ENCODE results near the gene IMMT. TPM values are rescaled to one million over a fixed set of nuclear protein-coding genes. Genes with fewer than 3 reads are reported as not detected.
"Not testable (repeated sequence)": the region's sequence is repeated elsewhere in the genome, so short reads cannot be mapped to it uniquely, and the experiment has no call there.

IMMT gene
- polyA plus RNA-seq, 3 donors: 35.2 to 55.6 (median 36.0) TPM

DNA sequence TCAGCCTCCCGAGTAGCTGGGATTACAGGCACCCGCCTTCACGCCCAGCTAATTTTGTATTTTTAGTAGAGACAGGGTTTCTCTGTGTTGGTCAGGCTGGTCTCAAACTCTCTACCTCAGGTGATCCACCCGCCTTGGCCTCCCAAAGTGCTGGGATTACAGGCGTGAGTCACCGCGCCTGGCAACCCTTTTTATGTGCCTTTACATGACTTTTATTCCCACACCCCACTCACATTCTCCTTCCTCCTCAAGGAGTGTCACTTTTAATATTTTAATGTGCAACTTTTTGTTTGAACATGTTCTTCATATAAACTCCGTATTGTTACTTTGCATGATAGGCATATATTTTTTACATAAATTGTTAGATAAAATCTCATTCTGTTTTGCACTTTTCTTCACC is 33.3 kb upstream of the IMMT start:
- WGBS, 3 donors: 94 to 97% (median 95%) methylated on average over 8 of the region's 8 CpGs
- not testable (repeated sequence) for H3K27ac ChIP-seq (ENCODE audit: low read depth, low read length)

DNA sequence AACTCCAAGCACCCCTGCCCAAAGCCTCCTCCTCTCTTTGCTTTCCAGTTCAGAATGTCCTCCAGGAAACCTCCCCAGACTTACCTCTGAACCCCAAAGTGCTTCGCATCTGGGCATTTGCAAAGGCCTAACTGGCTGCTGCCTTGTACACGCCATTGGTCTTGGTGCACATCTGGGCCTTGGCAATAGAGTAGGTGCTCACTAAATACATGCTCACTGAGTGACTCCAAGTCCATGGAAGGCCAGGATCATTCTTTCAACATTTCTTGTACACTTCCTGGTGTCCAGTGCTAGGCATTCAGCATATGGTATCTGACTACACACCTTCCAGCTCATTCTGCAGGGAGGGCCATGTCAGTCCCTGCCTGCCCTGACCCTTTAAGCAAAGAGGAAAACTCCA is 32.4 kb upstream of the IMMT start:
- H3K27ac ChIP-seq (ENCODE audit: low read depth, low read length): no peak overlapping the region

DNA sequence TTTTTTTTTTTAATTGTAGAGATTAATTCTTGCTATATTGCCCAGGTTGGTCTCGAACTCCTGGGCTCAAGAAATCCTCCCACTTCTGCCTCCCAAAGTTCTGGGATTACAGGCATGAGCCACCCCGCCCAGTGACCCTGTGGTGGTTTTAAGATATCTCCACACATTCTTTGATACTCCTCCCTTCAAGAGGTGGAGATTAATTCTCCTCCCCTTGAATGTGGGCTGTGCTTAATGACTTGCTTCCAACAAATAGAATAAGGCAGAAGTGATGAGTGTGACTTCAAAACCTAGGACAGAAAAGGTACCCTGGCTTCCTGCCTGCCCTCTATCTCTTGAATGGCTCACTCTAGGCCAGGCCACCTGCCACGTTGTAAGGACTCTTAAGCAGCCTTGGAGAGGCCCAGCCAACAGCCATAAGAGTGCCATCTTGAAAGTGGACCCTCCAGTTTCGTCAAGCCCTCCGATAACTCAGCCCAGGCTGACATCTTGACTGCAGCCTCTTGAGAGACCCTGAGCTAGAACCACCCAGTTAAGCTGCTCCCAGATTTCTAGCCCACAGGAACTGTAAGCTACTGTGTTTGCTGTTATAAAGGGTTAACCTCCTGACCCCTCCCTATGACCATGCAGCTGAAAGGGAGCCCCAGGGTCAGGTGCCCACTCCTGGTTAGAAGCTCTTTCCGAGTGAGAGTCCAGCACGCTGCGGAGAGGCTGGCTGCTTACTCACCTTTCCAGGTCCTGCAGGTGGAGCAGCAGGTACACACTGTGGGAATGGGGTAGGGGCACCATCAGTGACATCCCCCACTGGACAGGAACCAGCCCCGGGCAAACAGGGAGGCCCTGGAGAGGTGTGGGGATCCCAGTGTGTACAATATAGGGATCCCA is 31.6 kb upstream of the IMMT start:
- no peak overlapping the region for H3K27ac ChIP-seq (ENCODE audit: low read depth, low read length)
- WGBS, 3 donors: 89 to 93% (median 91%) methylated on average over 9 of the region's 9 CpGs

More for the DNA sequence above, 32.4 kb upstream of the IMMT start:
- 93 to 97% (median 94%) methylated on average over 2 of the region's 2 CpGs for WGBS, 3 donors

DNA sequence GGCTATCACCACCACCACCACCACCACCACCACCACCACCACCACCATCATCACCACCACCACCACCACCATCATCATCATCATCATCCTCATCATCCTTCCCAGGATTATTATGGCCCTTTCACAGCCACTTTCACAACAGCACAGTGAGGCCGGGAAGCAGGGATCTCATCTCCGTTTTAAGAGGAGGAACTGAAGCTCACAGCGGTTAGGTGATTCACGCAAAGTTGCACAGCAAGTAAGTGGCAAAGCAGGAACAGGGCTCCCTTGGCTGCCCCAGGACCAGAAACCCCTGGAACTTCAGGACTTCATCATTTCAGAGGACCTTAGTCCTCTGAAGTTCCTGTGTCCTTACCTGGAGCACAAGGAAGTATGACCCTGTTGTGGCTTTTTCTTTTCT is 30.8 kb upstream of the IMMT start:
- no peak overlapping the region for H3K27ac ChIP-seq (ENCODE audit: low read depth, low read length)
- 68 to 86% (median 73%) methylated on average over 4 of the region's 4 CpGs for WGBS, 3 donors

DNA sequence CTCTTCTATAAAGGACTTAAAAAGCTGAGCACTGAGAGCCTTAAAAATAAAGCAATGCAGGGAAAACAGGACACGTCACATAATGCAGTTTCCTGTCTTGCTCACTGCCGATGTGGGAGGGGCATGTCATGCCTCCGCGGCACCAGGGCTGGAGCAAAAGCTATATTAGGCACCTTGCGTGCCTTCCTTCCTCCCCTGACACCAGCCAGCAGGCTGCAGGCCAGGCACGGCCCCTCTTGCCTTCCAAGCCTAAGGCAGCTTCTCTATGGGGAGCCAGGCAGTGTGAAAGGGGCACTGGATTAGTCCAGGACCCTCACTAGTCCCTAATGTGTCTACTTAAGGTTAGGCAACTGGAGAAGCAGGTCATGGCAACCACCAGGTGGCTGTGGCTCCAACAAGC is 30.3 kb upstream of the IMMT start:
- H3K27ac ChIP-seq (ENCODE audit: low read depth, low read length): no peak overlapping the region
- WGBS, 3 donors: 23 to 85% (median 26%) methylated on average over 6 of the region's 6 CpGs

DNA sequence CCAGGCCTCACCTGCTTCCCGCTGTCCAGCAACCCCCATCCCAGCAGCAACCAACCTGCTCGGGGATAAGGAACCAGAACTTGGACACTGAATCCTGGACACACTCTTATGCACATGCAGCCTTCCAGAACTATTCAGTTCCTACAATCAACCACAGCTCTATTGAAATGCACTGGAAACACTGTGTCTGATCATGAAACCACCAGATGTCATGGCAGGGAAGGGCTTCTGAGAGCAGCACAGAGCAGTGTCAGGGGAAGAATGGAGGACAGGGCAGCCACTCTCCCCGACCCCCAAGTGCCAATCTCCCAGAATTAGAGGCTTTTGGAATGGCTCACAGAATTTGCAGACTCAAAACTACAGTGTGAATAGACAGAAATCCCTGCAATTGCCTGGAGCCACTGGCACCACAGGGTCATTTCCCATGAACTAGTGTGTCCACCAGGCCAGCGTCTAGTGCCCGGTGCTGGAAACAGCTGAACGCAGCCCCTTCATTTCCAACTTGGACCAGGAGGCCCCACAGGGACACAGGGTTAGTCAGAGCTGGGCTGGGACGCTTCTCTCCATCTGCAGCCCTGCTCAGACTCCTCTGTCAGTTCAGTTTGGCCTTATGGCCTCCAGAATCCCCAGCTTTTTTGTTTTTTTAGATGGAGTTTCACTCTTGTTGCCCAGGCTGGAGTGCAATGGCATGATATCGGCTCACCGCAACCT is 29.5 kb upstream of the IMMT start:
- WGBS, 3 donors: 63 to 89% (median 73%) methylated on average over 9 of the region's 9 CpGs
- H3K27ac ChIP-seq (ENCODE audit: low read depth, low read length): no peak overlapping the region

DNA sequence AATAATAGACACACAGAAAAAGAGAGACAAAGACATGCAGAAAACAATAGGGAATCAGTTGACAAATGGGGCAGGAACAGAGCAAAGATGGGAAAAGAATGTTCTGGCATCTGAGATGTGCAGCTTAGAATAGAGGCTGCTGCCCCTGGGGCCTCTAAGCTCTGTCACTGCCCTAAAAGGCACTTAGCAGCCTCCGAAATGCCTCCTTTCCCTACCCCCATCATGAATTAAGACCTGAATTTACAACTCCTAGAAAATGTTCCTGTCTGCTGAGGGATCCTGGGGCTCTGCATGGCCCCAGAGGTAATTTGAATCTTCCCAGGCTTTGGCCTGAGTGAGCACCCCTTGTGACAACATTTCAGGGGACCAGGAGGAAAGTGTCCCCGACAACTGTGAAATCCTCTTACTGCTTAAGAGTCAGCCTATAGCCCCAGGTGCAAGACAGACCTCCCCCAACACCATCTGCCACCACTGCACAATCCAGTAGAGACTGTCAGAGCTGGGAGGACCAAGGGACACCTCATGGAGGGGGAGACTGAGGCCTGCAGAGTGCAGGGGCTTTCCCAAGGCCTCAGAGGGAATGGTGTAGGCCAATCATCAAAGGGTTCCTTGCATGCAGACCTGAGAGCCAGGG is 28.8 kb upstream of the IMMT start:
- 76 to 93% (median 92%) methylated on average over 2 of the region's 2 CpGs for WGBS, 3 donors
- H3K27ac ChIP-seq (ENCODE audit: low read depth, low read length): no peak overlapping the region

DNA sequence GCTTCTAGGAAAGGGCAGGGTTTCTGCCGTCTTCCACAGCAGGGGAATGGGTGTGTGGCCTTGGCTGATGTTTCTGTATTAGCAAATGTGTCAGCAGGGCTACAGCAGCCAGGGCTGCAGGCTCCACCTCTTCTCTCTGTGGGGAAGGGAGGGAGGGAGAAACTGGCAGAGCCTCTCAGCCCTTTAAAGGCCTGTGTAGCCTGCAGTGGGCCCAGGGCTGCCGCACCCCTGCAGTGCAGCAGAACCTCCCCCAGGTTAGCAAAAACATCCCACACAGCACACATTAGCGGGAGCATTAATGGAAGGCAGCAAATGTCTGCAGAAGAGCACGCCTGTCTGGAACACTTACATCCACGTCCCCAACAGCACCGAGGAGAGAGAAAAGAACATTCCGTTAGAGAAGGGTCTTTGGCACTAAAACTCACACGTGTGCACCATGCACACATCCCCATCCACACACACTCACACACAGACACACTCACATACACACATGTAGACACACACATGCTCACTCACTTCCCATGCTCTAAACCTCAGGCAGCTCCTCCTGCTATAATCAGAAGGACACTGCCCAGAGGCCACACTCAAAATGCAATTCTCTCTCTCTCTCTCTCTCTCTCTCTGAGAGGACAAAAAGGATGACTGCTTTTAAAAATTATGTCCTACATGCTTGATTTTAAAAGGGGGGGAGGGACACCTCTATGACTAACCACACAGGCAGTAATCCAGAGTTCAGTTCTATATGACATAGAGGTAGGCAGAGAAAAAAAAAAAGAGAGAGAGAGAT is 28.1 kb upstream of the IMMT start:
- no peak overlapping the region for H3K27ac ChIP-seq (ENCODE audit: low read depth, low read length)
- WGBS, 3 donors: 45 to 52% (median 50%) methylated on average over 8 of the region's 8 CpGs

DNA sequence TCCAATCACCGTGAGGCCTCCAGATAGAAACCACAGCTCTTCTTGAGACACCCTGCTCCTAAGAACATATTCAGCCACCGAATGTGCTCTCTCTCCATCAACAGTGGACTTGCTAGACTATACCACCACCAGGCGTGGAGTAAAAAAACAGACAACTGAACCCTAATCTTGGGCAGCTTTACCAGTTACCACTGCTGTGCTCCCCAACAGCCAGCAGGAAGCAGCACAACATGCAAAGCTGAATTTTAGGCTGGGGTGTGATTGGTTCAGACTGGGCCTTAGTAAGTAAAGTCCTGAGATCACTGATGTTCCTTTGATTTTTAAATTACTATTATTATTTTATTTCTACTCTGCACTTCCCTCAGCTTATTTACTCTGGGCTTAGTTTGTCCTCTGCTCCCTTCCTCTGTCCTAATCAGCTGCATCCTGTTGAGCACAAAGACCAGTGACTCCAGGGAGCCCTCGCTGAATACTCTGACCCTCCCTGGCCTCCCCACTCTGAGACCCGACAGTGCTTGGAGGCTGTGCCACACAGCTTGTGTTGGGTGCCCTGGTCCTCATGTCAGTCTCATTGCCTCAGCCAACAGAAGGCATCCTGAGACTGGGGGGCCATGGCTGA is 25.9 kb upstream of the IMMT start:
- H3K27ac ChIP-seq (ENCODE audit: low read depth, low read length): no peak overlapping the region
- WGBS, 3 donors: 39 to 72% (median 54%) methylated on average over 5 of the region's 5 CpGs

DNA sequence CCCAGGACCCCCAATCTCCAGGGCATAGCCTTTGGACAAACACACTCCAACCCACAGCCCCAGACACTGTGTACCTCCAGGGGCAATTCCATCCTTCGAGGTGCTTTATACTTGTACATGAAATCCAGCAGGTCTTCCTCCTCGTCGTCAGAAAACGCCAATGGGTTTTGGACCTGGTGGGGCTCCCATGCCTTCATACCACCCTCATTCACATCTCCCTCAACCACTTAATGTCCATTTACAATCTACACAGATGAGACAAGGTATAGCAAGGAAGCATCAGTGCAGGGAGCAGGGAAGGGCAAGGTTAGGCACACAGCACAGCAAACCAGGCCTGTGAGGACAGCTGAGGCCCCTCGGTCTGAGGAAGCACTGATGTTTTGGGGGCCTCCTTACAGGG is 24.6 kb upstream of the IMMT start:
- WGBS, 3 donors: 78 to 87% (median 80%) methylated on average over 5 of the region's 5 CpGs
- H3K27ac ChIP-seq (ENCODE audit: low read depth, low read length): no peak overlapping the region

DNA sequence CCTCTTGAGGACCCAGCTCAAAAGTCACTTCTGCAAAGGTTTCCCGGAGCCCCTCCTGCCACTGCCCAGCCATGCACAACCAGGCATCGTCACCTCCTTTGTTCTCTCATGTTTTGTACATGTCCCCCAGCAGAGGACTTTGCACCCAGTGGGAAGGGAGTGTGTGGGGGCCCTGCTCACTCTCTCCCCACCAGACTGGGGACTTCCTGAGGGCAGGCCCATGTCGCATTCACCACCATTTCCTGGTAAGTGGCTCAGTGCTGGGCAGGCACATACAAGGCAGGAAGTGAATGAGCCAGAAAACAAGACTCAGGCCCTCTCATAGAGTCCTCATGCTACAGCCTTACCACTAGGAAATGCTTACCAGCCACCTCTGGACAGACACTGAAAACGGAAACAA is 22.9 kb upstream of the IMMT start:
- H3K27ac ChIP-seq (ENCODE audit: low read depth, low read length): no peak overlapping the region
- 86 to 94% (median 86%) methylated on average over 4 of the region's 4 CpGs for WGBS, 3 donors

DNA sequence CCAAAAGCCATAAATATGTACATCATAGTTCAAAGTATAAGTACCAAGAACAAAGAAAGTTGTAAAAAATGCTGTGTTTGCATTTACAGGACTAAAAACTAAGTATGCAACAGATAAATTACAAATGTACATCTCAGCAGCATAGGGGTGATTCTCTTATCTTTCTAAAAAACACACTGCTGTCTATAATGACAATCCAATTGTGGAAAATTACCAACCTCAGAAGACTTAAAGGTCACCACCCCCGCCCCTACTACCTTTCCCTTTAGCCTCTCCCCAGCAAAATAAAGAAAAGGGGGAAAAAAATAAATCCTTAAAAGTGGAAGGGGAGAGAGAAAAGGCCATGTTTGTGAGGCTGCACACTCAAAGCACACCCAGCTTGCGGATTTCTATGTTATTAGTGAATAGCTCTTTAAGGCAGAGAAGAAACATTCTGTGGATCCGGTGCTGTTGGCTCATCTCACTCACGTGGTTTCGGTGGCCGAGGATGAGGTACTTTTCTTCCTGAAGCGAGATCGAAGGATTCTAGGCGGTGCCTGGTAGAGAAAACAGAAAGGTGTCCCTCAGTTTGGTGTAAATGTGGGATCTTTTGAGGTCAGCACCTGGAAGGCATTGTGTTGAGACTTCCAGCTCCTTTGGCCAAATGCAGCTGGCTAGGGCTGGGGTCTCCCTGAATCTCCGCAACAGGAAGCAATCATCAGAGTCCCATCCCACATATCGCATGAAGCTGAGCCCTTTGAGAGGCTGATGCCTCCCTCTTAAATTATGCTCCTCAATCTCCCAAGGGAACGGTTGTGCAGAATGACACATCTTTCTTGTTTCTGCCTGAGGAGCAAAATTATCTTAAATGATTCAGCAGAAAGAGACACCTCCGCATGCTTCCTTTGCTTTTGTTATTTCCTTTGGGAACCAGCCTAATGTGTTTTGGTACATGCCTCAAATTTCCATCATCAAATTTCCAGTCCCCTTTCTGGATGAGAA is 21.6 kb upstream of the IMMT start:
- no peak overlapping the region for H3K27ac ChIP-seq (ENCODE audit: low read depth, low read length)
- WGBS, 3 donors: 48 to 80% (median 53%) methylated on average over 13 of the region's 13 CpGs

DNA sequence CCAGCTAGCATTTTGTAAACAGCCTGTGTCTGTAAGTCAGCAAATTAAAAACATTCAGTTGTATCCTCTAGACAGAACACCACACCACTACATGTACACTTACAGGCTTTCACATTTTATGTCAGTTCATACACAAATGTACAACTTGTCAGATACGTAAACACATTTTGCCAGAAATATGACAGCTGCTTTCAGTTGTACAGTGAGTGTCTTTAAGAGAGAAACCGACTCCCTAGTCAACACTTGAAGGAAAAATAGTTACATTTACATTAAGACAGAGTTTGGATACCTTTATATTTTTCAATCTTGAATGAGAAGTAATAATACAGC is 19.2 kb upstream of the IMMT start:
- no peak overlapping the region for H3K27ac ChIP-seq (ENCODE audit: low read depth, low read length)
- 90 to 93% (median 92%) methylated on average over 2 of the region's 2 CpGs for WGBS, 3 donors

DNA sequence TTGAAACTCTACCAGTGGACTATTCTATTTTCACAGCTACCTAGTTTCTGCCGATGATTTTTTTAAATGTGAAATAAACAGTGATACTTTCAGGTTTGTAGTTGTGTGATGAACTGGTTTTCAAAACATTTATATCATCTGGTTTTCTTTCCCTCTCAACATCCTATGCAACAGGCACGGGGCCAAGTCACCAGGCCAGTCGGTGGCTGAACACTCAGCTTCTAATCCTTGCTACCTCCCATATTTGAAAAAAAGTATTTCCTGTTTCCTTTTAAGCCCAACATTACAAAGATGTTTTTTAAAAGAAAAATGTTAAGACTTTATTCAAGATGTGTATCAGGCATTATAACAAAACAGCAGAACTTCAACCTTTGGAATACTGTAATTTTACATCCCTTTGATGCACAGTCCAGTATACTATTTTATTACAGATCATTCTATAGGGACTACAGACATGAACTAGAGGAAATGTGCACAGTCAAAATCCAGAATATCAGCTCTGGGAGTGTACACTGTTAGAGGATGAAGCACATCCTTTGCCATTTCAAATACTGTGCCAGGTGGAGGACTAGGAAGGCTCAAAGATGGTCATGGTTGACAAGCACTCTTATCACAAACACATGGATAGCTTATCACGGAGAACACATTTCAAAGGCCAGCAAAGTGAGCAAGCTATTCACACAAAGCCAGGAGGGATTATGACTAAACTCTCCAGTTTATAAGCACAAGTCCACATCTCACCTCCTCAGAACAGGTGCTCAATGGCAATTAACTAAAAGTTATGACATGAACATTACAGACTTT is 18.6 kb upstream of the IMMT start:
- 41 to 57% (median 56%) methylated on average over 4 of the region's 4 CpGs for WGBS, 3 donors
- no peak overlapping the region for H3K27ac ChIP-seq (ENCODE audit: low read depth, low read length)

DNA sequence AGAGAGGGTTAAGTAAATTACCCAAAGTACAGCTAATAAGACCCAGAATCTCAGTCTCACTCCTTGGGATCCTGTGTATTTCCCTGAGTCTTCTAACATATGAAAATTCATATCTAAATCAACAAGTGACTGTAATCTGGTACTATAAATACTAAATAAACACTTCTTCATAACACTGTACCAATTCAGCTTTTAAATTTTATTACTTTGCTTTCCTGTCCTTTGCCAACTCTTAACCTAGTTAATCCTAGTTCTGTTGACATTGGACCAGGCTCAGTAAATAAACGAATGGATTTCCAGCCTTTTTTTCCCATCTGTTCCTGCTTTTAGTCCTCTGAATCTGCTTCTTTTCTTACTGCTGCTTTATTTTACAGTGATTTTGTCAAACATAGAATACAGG is 17.8 kb upstream of the IMMT start:
- H3K27ac ChIP-seq (ENCODE audit: low read depth, low read length): no peak overlapping the region
- 12 to 70% (median 59%) methylated on average over 1 of the region's 1 CpG for WGBS, 3 donors

DNA sequence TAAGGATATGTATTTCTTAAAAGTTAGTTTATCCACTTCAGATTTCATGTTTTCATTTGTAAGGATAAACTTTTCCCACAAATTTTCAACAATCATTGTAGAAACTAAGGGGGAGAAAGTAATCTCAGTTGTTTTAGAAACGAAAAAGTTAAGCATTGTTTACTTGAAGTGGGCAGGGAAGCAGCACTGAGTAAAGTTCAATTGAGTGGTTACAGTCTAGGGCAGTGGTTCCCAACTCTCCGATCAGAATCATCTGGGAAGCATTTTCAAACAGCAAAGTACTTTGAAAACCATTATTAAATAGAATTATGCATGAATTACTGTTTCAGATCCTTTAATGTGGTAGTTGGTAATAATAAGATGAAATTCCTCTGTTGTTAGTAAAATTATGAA is 16.5 kb upstream of the IMMT start:
- WGBS, 3 donors: 66 to 92% (median 82%) methylated on average over 2 of the region's 2 CpGs
- no peak overlapping the region for H3K27ac ChIP-seq (ENCODE audit: low read depth, low read length)

Data from adipose tissue (tissue), 3 donors.